Heart left ventricle (tissue), 16 donors: ENCODE data around the gene LGALS9. TPM values are rescaled to one million over a fixed set of nuclear protein-coding genes. Genes with fewer than 3 reads are reported as not detected.
"Not testable (repeated sequence)": the region's sequence is repeated elsewhere in the genome, so short reads cannot be mapped to it uniquely, and the experiment has no call there.

Experiments
- ATAC-seq, 4 donors: fragments of 200-7000 bp; cut with Tn5 transposase; one replicate each; pipeline ENCODE4 v1.9.1; 2020 to 2022; ENCODE audit warnings: moderate library complexity in 4 of 4, mild to moderate bottlenecking in 3 of 4, moderate number of reproducible peaks in 1 of 4
- DNase-seq, 5 donors: peaks; one replicate each; pipeline ENCODE4 v3.0.0-alpha.2; 2020
- H3K27ac ChIP-seq, 12 donors: fragments of 200-600 bp; sonication (generic) in 4 of 12; one replicate each; pipeline versions ENCODE4 v1.5.0 to v1.8.0; 2016 to 2022; ENCODE audit warnings: mild to moderate bottlenecking in 2 of 12
- H3K27me3 ChIP-seq, 9 donors: fragments of 200-600 bp; sonication (generic) in 2 of 9; one replicate each; pipeline versions ENCODE4 v1.5.1 to v1.8.0; 2016 to 2022; ENCODE audit warnings: mild to moderate bottlenecking in 3 of 9
- H3K36me3 ChIP-seq, 9 donors: fragments of 200-600 bp; sonication (generic) in 2 of 9; one replicate each; pipeline versions ENCODE4 v1.5.0 to v1.8.0; 2018 to 2022; ENCODE audit warnings: mild to moderate bottlenecking in 2 of 9
- H3K4me1 ChIP-seq, 12 donors: fragments of 200-600 bp; sonication (generic) in 4 of 12; one replicate each; pipeline versions ENCODE4 v1.5.0 to v1.8.0; 2016 to 2022; ENCODE audit warnings: mild to moderate bottlenecking in 3 of 12
- H3K4me3 ChIP-seq, 12 donors: fragments of 200-600 bp; sonication (generic) in 4 of 12; one replicate each; pipeline versions ENCODE4 v1.5.0 to v1.8.0; 2017 to 2022; ENCODE audit warnings: mild to moderate bottlenecking in 9 of 12, moderate library complexity in 4 of 12
- H3K9me3 ChIP-seq, 12 donors: fragments of 200-600 bp; sonication (generic) in 4 of 12; one replicate each; pipeline versions ENCODE4 v1.5.0 to v1.8.0; 2016 to 2022; ENCODE audit warnings: mild to moderate bottlenecking in 1 of 12
- CTCF ChIP-seq, 12 donors: fragments of 200-600 bp; sonication (generic) in 4 of 12; IDR thresholded peaks; one replicate each; pipeline versions ENCODE4 v1.5.0 to v1.8.0; 2018 to 2022; ENCODE audit warnings: antibody characterized with exemption in 12 of 12, mild to moderate bottlenecking in 5 of 12
- POLR2A ChIP-seq, 2 donors: fragments of 450-650 bp; IDR thresholded peaks; one replicate each; pipeline ENCODE4 v1.6.1; 2017; ENCODE audit warnings: antibody characterized with exemption in 2 of 2, mild to moderate bottlenecking in 2 of 2, moderate library complexity in 2 of 2
- WGBS, 4 donors: extraction: QIAGEN DNeasy Blood & Tissue Kit in 2 of 4; methylation state at CpG; one replicate each; pipeline versions ENCODE4 v1.1.5 to v1.1.7; 2013 to 2018; 5-methylcytosine and 5-hydroxymethylcytosine counted together
- intact Hi-C, 10 donors: fragments of 100-400 bp; cut with DNase I; formaldehyde crosslinking; loops; one replicate each; pipeline versions ENCODE4 v1.11.1 to v1.14.2; 2022
- polyA plus RNA-seq, 2 donors: library from polyadenylated mRNA; stranded (reverse); fragments of 200-250 nt; gene quantifications; one replicate each; pipeline ENCODE4 v1.2.3, GENCODE V29; 2013
- total RNA-seq, 9 donors: library from RNA; depleted of rRNA in 2 of 9; stranded (reverse); fragments of >200 nt in 2 of 9; fragmentation: NEBNext Ultra II Directional in 3 of 9; extraction: Animal tissue kit (Norgen Biotek cat#: 25700) in 3 of 9; gene quantifications; one replicate each; pipeline versions ENCODE4 v1.1.0 to v1.2.4, GENCODE V29; 2016 to 2023
- donor health status: ischemic (EF 13 %, LVEDD 7.1; RV severe dilation, severe dysfunction).
- donor health status: healthy with polysubstance abuse.
- donor health status: DM: no; HTN: yes; CAD: no.
- donor health status: DM: no; HTN: no; CAD: no.
- donor health status: ischemic (EF 25% LVEDD 6.9; RV normal size, moderate dysfunction).
- donor health status: ischemic (EF 25% LVEDD 5.7; RV mildly dilated, moderate dysfunction).
- donor health status: healthy.
- donor health status: DM: yes; HTN: yes; CAD: no.
- donor health status: ischemic (EF 35%, LVEDD 5.7; RV mildly dilated, moderate dysfunction).
- donor health status: nonischemic (EF 11% LVEDD 7.7; RV severe dilation, severe dysfunction).
- donor health status: DM: yes; HTN: yes; CAD: no.
- donor health status: PGD.
- donor health status: ischemic (EF 29% LVEDD 5.4; RV normal size, mild dysfunction).
- donor health status: nonischemic (EF 23%, LVEDD 6.1; RV moderate dilation, normal function).

The LGALS9 gene
- total and polyA plus RNA-seq, 11 donors = 7.9 to 173 (median 22.1) TPM

GRCh38 chr17:27640790-27641189 is 9.8 kb downstream of the LGALS9 start:
- DNase-seq (no peak), ATAC-seq (no peak)
- Histone ChIP-seq H3K4me1 (peaks cover 0 to 23% (median 5%) of the 10 kb centered on the region in 12 donors), H3K27ac (no peak overlapping the region), H3K9me3 (no peaks in the 10 kb centered on the region), H3K36me3 (peaks cover 0 to 44% (median 20%) of the 10 kb centered on the region in 9 donors), H3K27me3 (no peaks in the 10 kb centered on the region), H3K4me3 (no peak overlapping the region)
- WGBS, 4 donors = 75 to 85% (median 82%) methylated on average over 4 of the region's 4 CpGs
- intact Hi-C loops = no loop called here
- TF ChIP-seq POLR2A (IDR thresholded peaks at IDR 0.05) = no peak
- no peak for TF ChIP-seq CTCF (IDR thresholded peaks at IDR 0.05)

- Histone ChIP-seq H3K4me3 (no peak overlapping the region), H3K4me1 (peaks cover 0 to 37% (median 7%) of the 10 kb centered on the region in 12 donors), H3K36me3 (peaks cover 0 to 60% (median 11%) of the 10 kb centered on the region in 9 donors), H3K27ac (peak overlapping the region in 1 of 12 donors; percentile 52), H3K27me3 (no peaks in the 10 kb centered on the region), H3K9me3 (no peaks in the 10 kb centered on the region)
- intact Hi-C loops = no loop called here
- no peak for TF ChIP-seq POLR2A (IDR thresholded peaks at IDR 0.05)
- TF ChIP-seq CTCF (IDR thresholded peaks at IDR 0.05) = no peak
- peak; percentile 32 to 75 (median 58) for ATAC-seq
- peak in 2 of 5 donors; percentile 59 to 65 for DNase-seq
- 50 to 78% (median 58%) methylated on average over 2 to 9 of the region's 9 CpGs for WGBS, 4 donors
Measured at GRCh38 chr17:27644586-27644985, 13.6 kb downstream of the LGALS9 start.

- H3K4me3 ChIP-seq, DNase-seq, ATAC-seq, H3K9me3 ChIP-seq, H3K27ac ChIP-seq, H3K27me3 ChIP-seq, intact Hi-C loops: not testable (repeated sequence)
- peaks cover 0 to 50% (median 3%) of the 10 kb centered on the region in 9 donors for H3K36me3 ChIP-seq
- peaks cover 0 to 39% (median 8%) of the 10 kb centered on the region in 12 donors for H3K4me1 ChIP-seq
- WGBS, 4 donors = 74 to 88% (median 82%) methylated on average over 2 to 4 of the region's 10 CpGs
Measured at GRCh38 chr17:27645621-27646020, 14.6 kb downstream of the LGALS9 start.

- peaks cover 0 to 34% (median 8%) of the 10 kb centered on the region in 12 donors for H3K4me1 ChIP-seq
- ATAC-seq (no peak), DNase-seq (no peak)
- WGBS, 4 donors = 93 to 98% (median 95%) methylated on average over 13 of the region's 13 CpGs
- no peaks in the 10 kb centered on the region for H3K9me3 ChIP-seq
- H3K36me3 ChIP-seq = peaks cover 0 to 43% (median 0%) of the 10 kb centered on the region in 9 donors
- H3K4me3 ChIP-seq = no peak overlapping the region
- no peaks in the 10 kb centered on the region for H3K27me3 ChIP-seq
- intact Hi-C loops = no loop called here
- no peak overlapping the region for H3K27ac ChIP-seq
- TF ChIP-seq CTCF (IDR thresholded peaks at IDR 0.05) = no peak
- no peak for TF ChIP-seq POLR2A (IDR thresholded peaks at IDR 0.05)
Measured at GRCh38 chr17:27646232-27646631, 15.2 kb downstream of the LGALS9 start.

GRCh38 chr17:27647765-27648164 is 16.8 kb downstream of the LGALS9 start:
- Histone ChIP-seq H3K27ac (peak overlapping the region in 2 of 12 donors; percentile 3 to 28), H3K4me3 (no peak overlapping the region), H3K27me3 (no peaks in the 10 kb centered on the region), H3K4me1 (peaks cover 0 to 34% (median 8%) of the 10 kb centered on the region in 12 donors), H3K9me3 (no peaks in the 10 kb centered on the region), H3K36me3 (peaks cover 0 to 35% (median 0%) of the 10 kb centered on the region in 9 donors)
- peak in 1 of 5 donors; percentile 57 for DNase-seq
- 70 to 73% (median 71%) methylated on average over 9 of the region's 9 CpGs for WGBS, 4 donors
- ATAC-seq = peak in 1 of 4 donors; percentile 12
- intact Hi-C loops = no loop called here
- no peak for TF ChIP-seq CTCF (IDR thresholded peaks at IDR 0.05)
- TF ChIP-seq POLR2A (IDR thresholded peaks at IDR 0.05) = no peak

GRCh38 chr17:27649111-27649571 is 18.2 kb downstream of the LGALS9 start:
- WGBS, 4 donors = 56 to 63% (median 59%) methylated on average over 5 of the region's 5 CpGs
- H3K27ac ChIP-seq, intact Hi-C loops, H3K27me3 ChIP-seq, H3K4me3 ChIP-seq, DNase-seq, H3K9me3 ChIP-seq: not testable (repeated sequence)
- peaks cover 0 to 29% (median 0%) of the 10 kb centered on the region in 9 donors for H3K36me3 ChIP-seq
- ATAC-seq = peak in 3 of 4 donors; percentile 36 to 55 (median 47)
- peaks cover 0 to 28% (median 7%) of the 10 kb centered on the region in 12 donors for H3K4me1 ChIP-seq
